Heart left ventricle (tissue), 13 donors: ENCODE data around the gene FAM167B.

Experiments used
- CTCF ChIP-seq, 12 donors: fragments of 200-600 bp; sonication (generic) in 4 of 12; IDR thresholded peaks; one replicate each; pipeline versions ENCODE4 v1.5.0 to v1.8.0; 2018 to 2022; ENCODE audit warnings: antibody characterized with exemption in 12 of 12, mild to moderate bottlenecking in 5 of 12
- POLR2A ChIP-seq, 2 donors: fragments of 450-650 bp; IDR thresholded peaks; one replicate each; pipeline ENCODE4 v1.6.1; 2017; ENCODE audit warnings: antibody characterized with exemption in 2 of 2, mild to moderate bottlenecking in 2 of 2, moderate library complexity in 2 of 2
- donor health status: ischemic (EF 13 %, LVEDD 7.1; RV severe dilation, severe dysfunction).
- donor health status: DM: no; HTN: yes; CAD: no.
- donor health status: DM: no; HTN: no; CAD: no.
- donor health status: ischemic (EF 25% LVEDD 6.9; RV normal size, moderate dysfunction).
- donor health status: ischemic (EF 25% LVEDD 5.7; RV mildly dilated, moderate dysfunction).
- donor health status: ischemic (EF 35%, LVEDD 5.7; RV mildly dilated, moderate dysfunction).
- donor health status: nonischemic (EF 11% LVEDD 7.7; RV severe dilation, severe dysfunction).
- donor health status: DM: yes; HTN: yes; CAD: no.
- donor health status: PGD.
- donor health status: ischemic (EF 29% LVEDD 5.4; RV normal size, mild dysfunction).
- donor health status: nonischemic (EF 23%, LVEDD 6.1; RV moderate dilation, normal function).

GRCh38 chr1:32224285-32224684 is 22.7 kb upstream of the FAM167B start:
- TF ChIP-seq CTCF (IDR thresholded peaks at IDR 0.05) = no peak
- TF ChIP-seq POLR2A (IDR thresholded peaks at IDR 0.05) = no peak
